Neural progenitor cell (in vitro differentiated cells): ENCODE measurements around the gene MIDN. TPM values are rescaled to one million over a fixed set of nuclear protein-coding genes. Genes with fewer than 3 reads are reported as not detected.

Source experiments
- DNase-seq: peaks from one replicate; pipeline ENCODE4 v3.0.0-alpha.2; 2016; ENCODE audit warnings: low spot score
- H2AFZ ChIP-seq: fragments of 200-600 bp; sonication (generic); replicated peaks from 2 replicates; pipeline ENCODE4 v1.6.1; 2016; ENCODE audit warnings: antibody characterized with exemption
- H3F3A ChIP-seq: fragments of 200-600 bp; sonication (generic); 2 replicates; pipeline ENCODE4 v1.6.1; 2016; ENCODE audit warnings: antibody characterized with exemption, low read depth
- H3K27ac ChIP-seq: fragments of 200-600 bp; sonication (generic); 2 replicates; pipeline ENCODE4 v1.5.1; 2016; ENCODE audit warnings: mild to moderate bottlenecking
- H3K27me3 ChIP-seq: fragments of 200-600 bp; sonication (generic); 2 replicates; pipeline ENCODE4 v1.6.1; 2016; ENCODE audit warnings: mild to moderate bottlenecking, moderate library complexity
- H3K36me3 ChIP-seq: fragments of 200-600 bp; sonication (generic); 2 replicates; pipeline ENCODE4 v1.5.1; 2016
- H3K4me1 ChIP-seq: fragments of 200-600 bp; sonication (generic); 2 replicates; pipeline ENCODE4 v1.6.1; 2016; ENCODE audit warnings: mixed run types
- H3K4me2 ChIP-seq: fragments of 200-600 bp; sonication (generic); 2 replicates; pipeline ENCODE4 v1.6.1; 2016
- H3K4me3 ChIP-seq: fragments of 200-600 bp; sonication (generic); 2 replicates; pipeline ENCODE4 v1.5.1; 2016
- H3K79me2 ChIP-seq: fragments of 200-600 bp; sonication (generic); 2 replicates; pipeline ENCODE4 v1.6.1; 2016; ENCODE audit warnings: low read depth
- H3K9ac ChIP-seq: fragments of 200-600 bp; sonication (generic); 2 replicates; pipeline ENCODE4 v1.6.1; 2016
- H3K9me3 ChIP-seq: fragments of 200-600 bp; sonication (generic); 2 replicates; pipeline ENCODE4 v1.5.1; 2016; ENCODE audit warnings: low read depth
- H4K20me1 ChIP-seq: fragments of 200-600 bp; sonication (generic); 2 replicates; pipeline ENCODE4 v1.6.1; 2016; ENCODE audit warnings: low read depth
- H3K27ac Mint-ChIP-seq: 3 replicates; pipeline ENCODE4 v1.8.0; 2021; ENCODE audit warnings: mixed read lengths
- H3K27me3 Mint-ChIP-seq: 2 replicates; pipeline ENCODE4 v1.8.0; 2022; ENCODE audit warnings: low read depth, mild to moderate bottlenecking, inconsistent platforms, moderate library complexity, mixed read lengths; ENCODE audit not compliant: insufficient read depth
- H3K36me3 Mint-ChIP-seq: 3 replicates; pipeline ENCODE4 v1.8.0; 2021; ENCODE audit warnings: mixed read lengths
- H3K4me1 Mint-ChIP-seq: 3 replicates; pipeline ENCODE4 v1.8.0; 2021; ENCODE audit warnings: mixed read lengths
- H3K4me3 Mint-ChIP-seq: 3 replicates; pipeline ENCODE4 v1.8.0; 2021; ENCODE audit warnings: mild to moderate bottlenecking, moderate library complexity, mixed read lengths
- H3K9me3 Mint-ChIP-seq: 3 replicates; pipeline ENCODE4 v1.8.0; 2020; ENCODE audit warnings: mixed read lengths
- EZH2 ChIP-seq: fragments of 200-600 bp; sonication (generic); IDR thresholded peaks from 2 replicates; pipeline ENCODE4 v1.6.1; 2017; ENCODE audit warnings: antibody characterized with exemption, mild to moderate bottlenecking, moderate library complexity
- EZH2phosphoT487 ChIP-seq: fragments of 200-600 bp; sonication (generic); IDR thresholded peaks from 2 replicates; pipeline ENCODE4 v1.6.1; 2017; ENCODE audit warnings: antibody characterized with exemption
- total RNA-seq: library from RNA; depleted of rRNA; stranded (reverse); fragments of >200 nt; gene quantifications from 2 replicates; pipeline ENCODE4 v1.2.3, GENCODE V29; 2015; ENCODE audit warnings: low replicate concordance
- TF ChIP-seq, protein P1 (sequence below): fragments of 200-600 bp; sonication (generic); IDR thresholded peaks from 2 replicates; pipeline ENCODE4 v1.5.1; 2017; ENCODE audit warnings: antibody characterized with exemption, mild to moderate bottlenecking

The MIDN gene
- total RNA-seq, 1 donor from 2014 or later: 16.1 TPM

DNA sequence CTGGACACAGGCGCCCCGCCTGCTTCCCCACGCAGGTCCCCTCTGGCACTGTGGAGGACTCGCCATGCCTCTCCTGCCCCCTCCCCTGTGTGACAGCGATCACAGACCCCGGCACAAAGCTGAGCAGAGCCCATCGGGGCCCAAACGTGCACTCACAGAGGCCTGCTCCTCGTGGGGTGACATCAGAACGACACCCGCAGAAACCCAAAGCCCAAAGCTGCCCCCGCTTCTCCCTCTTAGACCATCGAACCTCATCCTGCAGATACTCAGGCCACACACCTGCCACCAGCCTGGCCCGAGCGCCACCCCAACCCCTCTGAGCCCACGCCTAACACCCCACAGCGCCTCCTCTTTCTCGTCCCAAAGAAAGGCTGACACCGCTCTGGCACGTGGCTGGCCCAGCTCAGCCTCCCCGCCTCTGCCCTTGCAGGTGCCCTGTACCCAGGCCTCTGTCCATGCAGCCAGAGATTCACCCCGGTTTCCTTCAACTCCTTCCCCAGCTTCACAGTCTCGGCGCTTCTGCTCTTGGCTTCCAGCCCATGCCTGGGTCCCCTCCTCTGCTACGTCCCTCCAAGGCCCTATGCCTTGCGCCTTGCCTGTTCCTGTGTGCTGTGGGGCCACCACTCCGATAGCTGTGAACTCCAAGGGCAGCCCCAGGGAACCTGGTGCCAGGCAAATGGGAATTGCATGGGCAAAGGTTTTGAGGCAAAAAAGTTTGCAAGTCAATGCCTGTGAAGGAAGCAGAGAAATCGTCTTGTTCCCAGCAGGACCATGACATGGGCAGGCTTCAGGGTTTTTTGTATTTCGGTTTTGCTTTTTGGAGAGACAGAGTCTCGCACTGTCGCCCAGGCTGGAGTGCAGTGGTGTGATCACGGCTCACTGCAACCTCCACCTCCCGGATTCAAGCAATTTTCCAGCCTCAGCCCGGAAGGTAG, 9.7 kb upstream of the MIDN start:
- Histone ChIP-seq H3K27me3 (peaks cover 7% of the 10 kb centered on the region), H3K9ac (no peak overlapping the region), H3F3A (peaks cover 32% of the 10 kb centered on the region), H3K79me2 (peaks cover 20% of the 10 kb centered on the region), H3K36me3 (no peaks in the 10 kb centered on the region), H3K4me2 (peak overlapping the region; percentile 76), H3K27ac (no peak overlapping the region), H2AFZ (no peak overlapping the region), H4K20me1 (peaks cover 8% of the 10 kb centered on the region), H3K4me1 (peaks cover 13% of the 10 kb centered on the region), H3K9me3 (no peaks in the 10 kb centered on the region), H3K4me3 (peak overlapping the region; percentile 52)
- H3K36me3 Mint-ChIP-seq: no peaks in the 10 kb centered on the region
- no peak for DNase-seq
- TF ChIP-seq EZH2phosphoT487 (no peak), EZH2 (no peak)
- TF ChIP-seq, protein P1, sequence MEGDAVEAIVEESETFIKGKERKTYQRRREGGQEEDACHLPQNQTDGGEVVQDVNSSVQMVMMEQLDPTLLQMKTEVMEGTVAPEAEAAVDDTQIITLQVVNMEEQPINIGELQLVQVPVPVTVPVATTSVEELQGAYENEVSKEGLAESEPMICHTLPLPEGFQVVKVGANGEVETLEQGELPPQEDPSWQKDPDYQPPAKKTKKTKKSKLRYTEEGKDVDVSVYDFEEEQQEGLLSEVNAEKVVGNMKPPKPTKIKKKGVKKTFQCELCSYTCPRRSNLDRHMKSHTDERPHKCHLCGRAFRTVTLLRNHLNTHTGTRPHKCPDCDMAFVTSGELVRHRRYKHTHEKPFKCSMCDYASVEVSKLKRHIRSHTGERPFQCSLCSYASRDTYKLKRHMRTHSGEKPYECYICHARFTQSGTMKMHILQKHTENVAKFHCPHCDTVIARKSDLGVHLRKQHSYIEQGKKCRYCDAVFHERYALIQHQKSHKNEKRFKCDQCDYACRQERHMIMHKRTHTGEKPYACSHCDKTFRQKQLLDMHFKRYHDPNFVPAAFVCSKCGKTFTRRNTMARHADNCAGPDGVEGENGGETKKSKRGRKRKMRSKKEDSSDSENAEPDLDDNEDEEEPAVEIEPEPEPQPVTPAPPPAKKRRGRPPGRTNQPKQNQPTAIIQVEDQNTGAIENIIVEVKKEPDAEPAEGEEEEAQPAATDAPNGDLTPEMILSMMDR: no peak
- no peaks in the 10 kb centered on the region for H3K9me3 Mint-ChIP-seq
- H3K4me3 Mint-ChIP-seq: peak overlapping the region; percentile 89
- peak overlapping the region; percentile 88 for H3K27ac Mint-ChIP-seq
- H3K4me1 Mint-ChIP-seq: peaks cover 29% of the 10 kb centered on the region
- H3K27me3 Mint-ChIP-seq: peaks cover 10% of the 10 kb centered on the region

- Histone ChIP-seq H3K27me3 (peaks cover 7% of the 10 kb centered on the region), H3K4me3 (peak overlapping the region; percentile 52), H3F3A (peaks cover 34% of the 10 kb centered on the region), H3K4me1 (peaks cover 13% of the 10 kb centered on the region), H3K79me2 (peaks cover 20% of the 10 kb centered on the region), H3K36me3 (no peaks in the 10 kb centered on the region), H3K4me2 (peak overlapping the region; percentile 97), H2AFZ (no peak overlapping the region), H3K9ac (no peak overlapping the region), H3K9me3 (no peaks in the 10 kb centered on the region), H3K27ac (no peak overlapping the region), H4K20me1 (peaks cover 14% of the 10 kb centered on the region)
- H3K9me3 Mint-ChIP-seq: no peaks in the 10 kb centered on the region
- no peaks in the 10 kb centered on the region for H3K36me3 Mint-ChIP-seq
- peak; percentile 26 for DNase-seq
- H3K27ac Mint-ChIP-seq: no peak overlapping the region
- H3K4me1 Mint-ChIP-seq: peaks cover 29% of the 10 kb centered on the region
- peak overlapping the region; percentile 89 for H3K4me3 Mint-ChIP-seq
- TF ChIP-seq EZH2phosphoT487 (no peak), EZH2 (no peak)
- TF ChIP-seq, protein P1: no peak
- H3K27me3 Mint-ChIP-seq: peaks cover 10% of the 10 kb centered on the region
These were observed 9.0 kb upstream of the MIDN start for GRCh38 chr19:1239420-1239795.

GRCh38 chr19:1239796-1240737, 8.3 kb upstream of the MIDN start:
- Mint-ChIP-seq H3K27me3 (peaks cover 10% of the 10 kb centered on the region), H3K9me3 (no peaks in the 10 kb centered on the region), H3K27ac (no peak overlapping the region), H3K4me1 (peaks cover 33% of the 10 kb centered on the region), H3K4me3 (peak overlapping the region; percentile 89), H3K36me3 (no peaks in the 10 kb centered on the region)
- H3K36me3 ChIP-seq: no peaks in the 10 kb centered on the region
- H3K79me2 ChIP-seq: peaks cover 20% of the 10 kb centered on the region
- DNase-seq: peak; percentile 97
- H3F3A ChIP-seq: peaks cover 39% of the 10 kb centered on the region
- H3K4me1 ChIP-seq: peaks cover 17% of the 10 kb centered on the region
- peaks cover 7% of the 10 kb centered on the region for H3K27me3 ChIP-seq
- H3K9me3 ChIP-seq: no peaks in the 10 kb centered on the region
- peaks cover 20% of the 10 kb centered on the region for H4K20me1 ChIP-seq
- peak overlapping the region; percentile 97 for H3K4me2 ChIP-seq
- H2AFZ ChIP-seq: peak overlapping the region; percentile 65
- H3K27ac ChIP-seq: no peak overlapping the region
- peak overlapping the region; percentile 52 for H3K4me3 ChIP-seq
- no peak overlapping the region for H3K9ac ChIP-seq
- no peak for TF ChIP-seq EZH2phosphoT487
- TF ChIP-seq, protein P1: peak; percentile 79
- TF ChIP-seq EZH2: no peak
